Loucy (cell line): ENCODE results near the gene LYPD3.

Experiments
- EZH2phosphoT487 ChIP-seq: fragments of 200-600 bp; IDR thresholded peaks from 2 replicates; pipeline ENCODE4 v1.6.1; 2018; ENCODE audit warnings: antibody characterized with exemption, mild to moderate bottlenecking, moderate library complexity, borderline replicate concordance
- TF ChIP-seq, protein P1 (sequence below): fragments of 200-600 bp; sonication (generic); conservative IDR thresholded peaks from 2 replicates; pipeline ENCODE4 v1.5.1; 2014; ENCODE audit warnings: mild to moderate bottlenecking, antibody characterized with exemption, low read length

DNA sequence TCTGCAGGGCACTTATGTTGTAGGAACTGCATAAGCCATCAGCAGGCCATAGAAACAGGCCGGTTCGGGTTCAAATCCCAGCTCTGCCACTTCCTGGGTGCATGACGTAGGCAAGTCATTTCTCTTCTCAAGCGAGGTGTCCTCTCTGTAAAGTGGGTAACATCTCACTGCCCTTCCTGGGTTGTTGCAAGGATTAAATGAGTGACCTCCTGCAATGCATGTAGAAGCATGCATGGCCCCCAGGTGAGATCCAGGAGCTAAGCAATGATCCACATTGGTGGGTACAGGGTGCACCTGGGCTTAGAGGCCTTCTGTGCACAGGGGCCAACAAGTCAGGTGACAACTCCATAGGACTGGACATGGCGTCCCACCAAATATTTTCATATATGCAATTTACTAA lies 25.4 kb upstream of the LYPD3 start:
- TF ChIP-seq, protein P1, sequence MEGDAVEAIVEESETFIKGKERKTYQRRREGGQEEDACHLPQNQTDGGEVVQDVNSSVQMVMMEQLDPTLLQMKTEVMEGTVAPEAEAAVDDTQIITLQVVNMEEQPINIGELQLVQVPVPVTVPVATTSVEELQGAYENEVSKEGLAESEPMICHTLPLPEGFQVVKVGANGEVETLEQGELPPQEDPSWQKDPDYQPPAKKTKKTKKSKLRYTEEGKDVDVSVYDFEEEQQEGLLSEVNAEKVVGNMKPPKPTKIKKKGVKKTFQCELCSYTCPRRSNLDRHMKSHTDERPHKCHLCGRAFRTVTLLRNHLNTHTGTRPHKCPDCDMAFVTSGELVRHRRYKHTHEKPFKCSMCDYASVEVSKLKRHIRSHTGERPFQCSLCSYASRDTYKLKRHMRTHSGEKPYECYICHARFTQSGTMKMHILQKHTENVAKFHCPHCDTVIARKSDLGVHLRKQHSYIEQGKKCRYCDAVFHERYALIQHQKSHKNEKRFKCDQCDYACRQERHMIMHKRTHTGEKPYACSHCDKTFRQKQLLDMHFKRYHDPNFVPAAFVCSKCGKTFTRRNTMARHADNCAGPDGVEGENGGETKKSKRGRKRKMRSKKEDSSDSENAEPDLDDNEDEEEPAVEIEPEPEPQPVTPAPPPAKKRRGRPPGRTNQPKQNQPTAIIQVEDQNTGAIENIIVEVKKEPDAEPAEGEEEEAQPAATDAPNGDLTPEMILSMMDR, result no peak
- TF ChIP-seq EZH2phosphoT487, result no peak
